ENCODE results near the gene ARL4A.
"Not testable (repeated sequence)": the region's sequence is repeated elsewhere in the genome, so short reads cannot be mapped to it uniquely, and the experiment has no call there.

ARL4A gene

GRCh38 chr7:12670000-12670729 is 17.3 kb upstream of the ARL4A start:
- DNase-seq = no peak

- no peak for DNase-seq
Measured at GRCh38 chr7:12670743-12671520, 16.5 kb upstream of the ARL4A start.

GRCh38 chr7:12673436-12673835 is 14.0 kb upstream of the ARL4A start:
- DNase-seq = not testable (repeated sequence)

- no peak for DNase-seq
Measured at GRCh38 chr7:12674053-12674452, 13.4 kb upstream of the ARL4A start.

- no peak for DNase-seq
Measured at GRCh38 chr7:12674861-12675260, 12.6 kb upstream of the ARL4A start.

GRCh38 chr7:12683678-12684585 is 3.5 kb upstream of the ARL4A start:
- DNase-seq = no peak

GRCh38 chr7:12684733-12685132 is 2.7 kb upstream of the ARL4A start:
- no peak for DNase-seq

GRCh38 chr7:12685550-12685949 is 1.9 kb upstream of the ARL4A start:
- DNase-seq = peak in 8 of 14 donors; percentile 2 to 32 (median 7)

GRCh38 chr7:12686234-12686890 is 1.1 kb upstream of the ARL4A start:
- DNase-seq = peak; percentile 25 to 93 (median 78)

- DNase-seq = peak in 1 of 14 donors; percentile 31
Measured at GRCh38 chr7:12687718-12688171, 312 bp downstream of the ARL4A start.

- DNase-seq = not testable (repeated sequence)
Measured at GRCh38 chr7:12688485-12689170, 1.2 kb downstream of the ARL4A start.

- DNase-seq = no peak
Measured at GRCh38 chr7:12689451-12689850, 2.0 kb downstream of the ARL4A start.

- no peak for DNase-seq
Measured at GRCh38 chr7:12690041-12690878, 2.8 kb downstream of the ARL4A start.

- not testable (repeated sequence) for DNase-seq
Measured at GRCh38 chr7:12691388-12691787, 4.0 kb downstream of the ARL4A start.

GRCh38 chr7:12692035-12692434 is 4.6 kb downstream of the ARL4A start:
- no peak for DNase-seq

GRCh38 chr7:12692479-12693259 is 5.2 kb downstream of the ARL4A start:
- DNase-seq = no peak

GRCh38 chr7:12694817-12695216 is 7.4 kb downstream of the ARL4A start:
- DNase-seq = no peak

- DNase-seq = no peak
Measured at GRCh38 chr7:12695965-12696364, 8.5 kb downstream of the ARL4A start.

- DNase-seq = no peak
Measured at GRCh38 chr7:12699299-12699698, 11.9 kb downstream of the ARL4A start.

- DNase-seq = no peak
Measured at GRCh38 chr7:12701433-12701832, 14.0 kb downstream of the ARL4A start.
